Cardiac fibroblast (primary cell): ENCODE results near the gene RASA3.

Experiments used
- DNase-seq, 2 donors: peaks; one replicate each; pipeline versions ENCODE4 v3.0.0 to v3.0.0-alpha.2; 2010; ENCODE audit warnings: low read depth in 2 of 2
- H3K4me3 ChIP-seq, 2 donors: replicated peaks in 1 of 2; 1 replicate in 1 of 2; 2 replicates in 1 of 2; pipeline ENCODE4 v1.5.1; 2011; ENCODE audit warnings: low read depth in 2 of 2, low read length in 2 of 2, mild to moderate bottlenecking in 2 of 2, moderate library complexity in 1 of 2
- CTCF ChIP-seq: IDR thresholded peaks from one replicate; pipeline ENCODE4 v1.5.1; 2011; ENCODE audit warnings: low read depth, mild to moderate bottlenecking, low read length, inconsistent platforms

Gene RASA3

GRCh38 chr13:114041493-114041892 is 90.9 kb downstream of the RASA3 start:
- DNase-seq, result no peak
- no peak overlapping the region for H3K4me3 ChIP-seq
- TF ChIP-seq CTCF, result no peak

GRCh38 chr13:114039471-114040141 is 92.8 kb downstream of the RASA3 start:
- DNase-seq, result no peak
- no peak for TF ChIP-seq CTCF
- H3K4me3 ChIP-seq, result no peak overlapping the region

- TF ChIP-seq CTCF, result no peak
- no peak for DNase-seq
- H3K4me3 ChIP-seq, result no peak overlapping the region
Measured at GRCh38 chr13:114038900-114039299, 93.5 kb downstream of the RASA3 start.

- no peak overlapping the region for H3K4me3 ChIP-seq
- TF ChIP-seq CTCF, result no peak
- peak in 1 of 2 donors; percentile 36 for DNase-seq
Measured at GRCh38 chr13:114038211-114038613, 94.2 kb downstream of the RASA3 start.

- no peak for TF ChIP-seq CTCF
- no peak overlapping the region for H3K4me3 ChIP-seq
- DNase-seq, result no peak
Measured at GRCh38 chr13:114037674-114038073, 94.7 kb downstream of the RASA3 start.

GRCh38 chr13:114035583-114036531 is 96.6 kb downstream of the RASA3 start:
- no peak for DNase-seq
- H3K4me3 ChIP-seq, result no peak overlapping the region
- no peak for TF ChIP-seq CTCF
